Large intestine (tissue), 3 donors: ENCODE data around the gene ME1. TPM values are rescaled to one million over a fixed set of nuclear protein-coding genes. Genes with fewer than 3 reads are reported as not detected.

Experiments used
- DNase-seq, 2 donors: peaks; one replicate each; pipeline versions ENCODE4 v3.0.0 to v3.0.0-alpha.2; 2013
- H3K27ac ChIP-seq: one replicate; pipeline ENCODE4 v1.5.1; 2013; ENCODE audit warnings: low read length
- H3K27me3 ChIP-seq: 2 replicates; pipeline ENCODE4 v1.6.1; 2013; ENCODE audit warnings: low read length; ENCODE audit not compliant: control insufficient read depth, insufficient read depth
- H3K36me3 ChIP-seq: 2 replicates; pipeline ENCODE4 v1.6.1; 2013; ENCODE audit warnings: low read length; ENCODE audit not compliant: control insufficient read depth, insufficient read depth
- H3K4me1 ChIP-seq: one replicate; pipeline ENCODE4 v1.6.1; 2013; ENCODE audit warnings: low read length; ENCODE audit not compliant: control insufficient read depth, insufficient read depth
- H3K4me3 ChIP-seq: one replicate; pipeline ENCODE4 v1.5.1; 2013; ENCODE audit warnings: low read length
- H3K9me3 ChIP-seq: one replicate; pipeline ENCODE4 v1.6.1; 2013; ENCODE audit warnings: mild to moderate bottlenecking, low read depth, low read length, moderate library complexity; ENCODE audit not compliant: control insufficient read depth
- WGBS: methylation state at CpG from one replicate; pipeline ENCODE4 v1.1.5; 2013; ENCODE audit warnings: low lambda C conversion rate; ENCODE audit not compliant: insufficient coverage; 5-methylcytosine and 5-hydroxymethylcytosine counted together
- polyA plus RNA-seq: library from polyadenylated mRNA; unstranded; fragments of 120-200 nt; gene quantifications from one replicate; pipeline ENCODE4 v1.2.1, GENCODE V29; 2013

ME1 gene
- polyA plus RNA-seq, 1 donor: 11.9 TPM

GRCh38 chr6:83433177-83433576 lies 2.3 kb upstream of the ME1 start:
- no peaks in the 10 kb centered on the region for H3K36me3 ChIP-seq
- H3K4me3 ChIP-seq: no peak overlapping the region
- no peak for DNase-seq
- H3K27me3 ChIP-seq: no peaks in the 10 kb centered on the region
- H3K9me3 ChIP-seq: no peaks in the 10 kb centered on the region
- H3K27ac ChIP-seq: peak overlapping the region; percentile 98
- H3K4me1 ChIP-seq: peaks cover 6% of the 10 kb centered on the region

- H3K4me1 ChIP-seq: peaks cover 6% of the 10 kb centered on the region
- H3K9me3 ChIP-seq: no peaks in the 10 kb centered on the region
- H3K27ac ChIP-seq: peak overlapping the region; percentile 98
- H3K27me3 ChIP-seq: no peaks in the 10 kb centered on the region
- no peak overlapping the region for H3K4me3 ChIP-seq
- WGBS: 60% methylated on average over 2 of the region's 2 CpGs
- peak in 1 of 2 donors; percentile 31 for DNase-seq
- H3K36me3 ChIP-seq: no peaks in the 10 kb centered on the region
Observed at GRCh38 chr6:83432636-83433035, 1.8 kb upstream of the ME1 start.

GRCh38 chr6:83431545-83432155 lies 799 bp upstream of the ME1 start:
- Histone ChIP-seq H3K4me3 (peak overlapping the region; percentile 86), H3K9me3 (no peaks in the 10 kb centered on the region), H3K4me1 (peaks cover 6% of the 10 kb centered on the region), H3K36me3 (no peaks in the 10 kb centered on the region), H3K27me3 (no peaks in the 10 kb centered on the region), H3K27ac (peak overlapping the region; percentile 98)
- DNase-seq: peak; percentile 79 to 93
- WGBS: no CpG with 5 or more reads among the region's 19 CpGs

GRCh38 chr6:83429857-83430610 lies 817 bp downstream of the ME1 start:
- Histone ChIP-seq H3K27me3 (no peaks in the 10 kb centered on the region), H3K4me3 (peak overlapping the region; percentile 86), H3K9me3 (peaks cover under 1% of the 10 kb centered on the region), H3K27ac (peak overlapping the region; percentile 98), H3K36me3 (no peaks in the 10 kb centered on the region), H3K4me1 (peaks cover 6% of the 10 kb centered on the region)
- 63% methylated on average over 6 of the region's 13 CpGs for WGBS
- DNase-seq: peak; percentile 70 to 83

GRCh38 chr6:83429269-83429668 lies 1.6 kb downstream of the ME1 start:
- DNase-seq: peak in 1 of 2 donors; percentile 14
- H3K4me3 ChIP-seq: no peak overlapping the region
- H3K27me3 ChIP-seq: no peaks in the 10 kb centered on the region
- peaks cover 8% of the 10 kb centered on the region for H3K9me3 ChIP-seq
- H3K27ac ChIP-seq: no peak overlapping the region
- WGBS: 60% methylated on average over 1 of the region's 1 CpG
- H3K4me1 ChIP-seq: peaks cover 6% of the 10 kb centered on the region
- no peaks in the 10 kb centered on the region for H3K36me3 ChIP-seq

- no CpG with 5 or more reads among the region's 1 CpG for WGBS
Observed at GRCh38 chr6:83424392-83425018, 6.3 kb downstream of the ME1 start.

GRCh38 chr6:83417880-83418663 lies 12.8 kb downstream of the ME1 start:
- no peaks in the 10 kb centered on the region for H3K36me3 ChIP-seq
- peaks cover 11% of the 10 kb centered on the region for H3K4me1 ChIP-seq
- 60% methylated on average over 2 of the region's 3 CpGs for WGBS
- DNase-seq: peak; percentile 45 to 54
- no peaks in the 10 kb centered on the region for H3K27me3 ChIP-seq
- no peak overlapping the region for H3K4me3 ChIP-seq
- H3K27ac ChIP-seq: no peak overlapping the region
- no peaks in the 10 kb centered on the region for H3K9me3 ChIP-seq

More at GRCh38 chr6:83424392-83425018, 6.3 kb downstream of the ME1 start:
- Histone ChIP-seq H3K27me3 (no peaks in the 10 kb centered on the region), H3K27ac (no peak overlapping the region), H3K4me1 (peaks cover 11% of the 10 kb centered on the region), H3K9me3 (peaks cover 9% of the 10 kb centered on the region), H3K36me3 (no peaks in the 10 kb centered on the region), H3K4me3 (no peak overlapping the region)
- DNase-seq: no peak

- 100% methylated on average over 1 of the region's 2 CpGs for WGBS
Observed at GRCh38 chr6:83413068-83413467, 17.8 kb downstream of the ME1 start.

GRCh38 chr6:83411731-83412130 lies 19.1 kb downstream of the ME1 start:
- H3K9me3 ChIP-seq: no peaks in the 10 kb centered on the region
- no peak for DNase-seq
- H3K4me1 ChIP-seq: no peaks in the 10 kb centered on the region
- H3K4me3 ChIP-seq: no peak overlapping the region
- no peak overlapping the region for H3K27ac ChIP-seq
- H3K27me3 ChIP-seq: no peaks in the 10 kb centered on the region
- 92% methylated on average over 2 of the region's 3 CpGs for WGBS
- H3K36me3 ChIP-seq: peaks cover 3% of the 10 kb centered on the region

More at GRCh38 chr6:83413068-83413467, 17.8 kb downstream of the ME1 start:
- no peaks in the 10 kb centered on the region for H3K4me1 ChIP-seq
- no peaks in the 10 kb centered on the region for H3K9me3 ChIP-seq
- H3K27ac ChIP-seq: no peak overlapping the region
- H3K4me3 ChIP-seq: no peak overlapping the region
- H3K27me3 ChIP-seq: no peaks in the 10 kb centered on the region
- no peak for DNase-seq
- H3K36me3 ChIP-seq: no peaks in the 10 kb centered on the region

GRCh38 chr6:83403191-83403590 lies 27.7 kb downstream of the ME1 start:
- WGBS: no CpG with 5 or more reads among the region's 1 CpG
- Histone ChIP-seq H3K9me3 (peaks cover 3% of the 10 kb centered on the region), H3K27me3 (no peaks in the 10 kb centered on the region), H3K4me1 (no peaks in the 10 kb centered on the region), H3K36me3 (peaks cover 4% of the 10 kb centered on the region), H3K4me3 (no peak overlapping the region), H3K27ac (no peak overlapping the region)
- DNase-seq: no peak
